ENCODE results near the gene DGKK.
"Not testable (repeated sequence)": the region's sequence is repeated elsewhere in the genome, so short reads cannot be mapped to it uniquely, and the experiment has no call there.

The DGKK gene

GRCh38 chrX:50407976-50408375 is 62.6 kb downstream of the DGKK start:
- no peak for DNase-seq

GRCh38 chrX:50403903-50404302 is 66.7 kb downstream of the DGKK start:
- no peak for DNase-seq

GRCh38 chrX:50402886-50403285 is 67.7 kb downstream of the DGKK start:
- no peak for DNase-seq

GRCh38 chrX:50393902-50394301 is 76.7 kb downstream of the DGKK start:
- no peak for DNase-seq

- no peak for DNase-seq
Observed at GRCh38 chrX:50386520-50386919, 84.1 kb downstream of the DGKK start.

GRCh38 chrX:50381729-50382415 is 88.8 kb downstream of the DGKK start:
- DNase-seq: no peak

GRCh38 chrX:50375481-50376267 is 95.0 kb downstream of the DGKK start:
- DNase-seq: no peak

GRCh38 chrX:50372966-50373365 is 97.7 kb downstream of the DGKK start:
- no peak for DNase-seq

- DNase-seq: no peak
Observed at GRCh38 chrX:50343917-50344316, 126.7 kb downstream of the DGKK start.

- no peak for DNase-seq
Observed at GRCh38 chrX:50333308-50333707, 137.3 kb downstream of the DGKK start.

- not testable (repeated sequence) for DNase-seq
Observed at GRCh38 chrX:50332668-50333067, 138.0 kb downstream of the DGKK start.

- no peak for DNase-seq
Observed at GRCh38 chrX:50327235-50327634, 143.4 kb downstream of the DGKK start.

Data from NCI-H69 (cell line).